SK-N-DZ (cell line): Measurements from ENCODE around the gene HDHD3.
A peak's percentile ranks its signal among the peaks of the same experiment; 100 is the strongest.
"Not testable (repeated sequence)": the region's sequence is repeated elsewhere in the genome, so short reads cannot be mapped to it uniquely, and the experiment has no call there.

ENCODE experiments used
- DNase-seq: peaks from one replicate; pipeline ENCODE4 v3.0.0-alpha.2; 2015; ENCODE audit warnings: low spot score

The HDHD3 gene

GRCh38 chr9:113365652-113366051 lies 11.1 kb downstream of the HDHD3 start:
- not testable (repeated sequence) for DNase-seq

GRCh38 chr9:113364951-113365350 lies 11.8 kb downstream of the HDHD3 start:
- no peak for DNase-seq

- DNase-seq, result no peak
Measured at GRCh38 chr9:113363336-113363735, 13.4 kb downstream of the HDHD3 start.

- no peak for DNase-seq
Measured at GRCh38 chr9:113361304-113362018, 15.3 kb downstream of the HDHD3 start.

GRCh38 chr9:113360242-113360842 lies 16.4 kb downstream of the HDHD3 start:
- no peak for DNase-seq

- no peak for DNase-seq
Measured at GRCh38 chr9:113359385-113359784, 17.4 kb downstream of the HDHD3 start.

DNA sequence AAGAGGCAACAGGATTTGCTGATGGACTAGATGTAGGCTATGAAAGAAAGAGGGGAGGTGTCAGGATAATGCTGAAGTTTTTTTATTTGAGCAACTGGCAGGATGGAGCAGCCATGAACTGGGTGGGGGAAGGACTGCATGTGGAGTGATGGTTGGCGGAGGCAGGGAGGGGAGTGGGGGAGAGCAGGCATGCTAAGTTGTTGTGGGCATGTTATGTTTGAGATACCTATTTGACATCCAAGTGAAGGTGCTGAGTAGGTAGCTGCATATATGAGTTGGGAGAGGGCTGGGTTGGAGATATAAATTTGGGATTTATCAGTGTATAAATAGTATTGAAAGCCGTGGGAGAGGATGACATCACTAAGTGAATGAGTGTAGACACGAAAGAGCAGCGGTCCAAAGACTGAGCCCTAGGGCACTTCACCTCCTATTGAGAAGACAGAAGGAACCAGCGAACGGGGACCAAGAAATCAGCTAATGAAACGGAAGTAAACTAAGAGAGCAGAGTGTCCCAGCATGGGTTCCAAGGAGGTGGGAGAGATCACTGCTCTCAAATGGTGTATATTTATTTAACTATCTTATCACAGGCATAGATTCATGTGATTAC lies 20.0 kb downstream of the HDHD3 start:
- no peak for DNase-seq

- no peak for DNase-seq
Measured at GRCh38 chr9:113355040-113355596, 21.7 kb downstream of the HDHD3 start.

DNA sequence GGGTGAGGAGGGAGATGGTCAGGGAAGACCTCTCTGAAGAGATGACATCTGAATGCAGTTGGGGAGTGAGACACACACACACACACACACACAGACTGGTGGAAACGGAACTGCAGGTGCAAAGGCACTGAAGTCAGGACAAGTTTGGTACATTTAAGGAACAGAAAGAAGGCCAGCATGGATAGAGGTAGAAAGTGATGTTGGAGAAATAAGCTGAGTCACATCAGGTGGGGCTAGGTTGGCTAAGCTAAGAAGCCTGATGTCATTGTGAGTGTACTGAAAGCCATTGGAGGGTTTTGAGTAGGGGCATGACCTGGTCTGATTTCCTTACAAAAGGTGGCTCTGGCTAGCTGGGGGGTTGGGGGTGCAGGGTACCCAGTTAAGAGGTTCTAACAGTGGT lies 24.4 kb downstream of the HDHD3 start:
- no peak for DNase-seq

GRCh38 chr9:113352006-113352405 lies 24.8 kb downstream of the HDHD3 start:
- no peak for DNase-seq

DNA sequence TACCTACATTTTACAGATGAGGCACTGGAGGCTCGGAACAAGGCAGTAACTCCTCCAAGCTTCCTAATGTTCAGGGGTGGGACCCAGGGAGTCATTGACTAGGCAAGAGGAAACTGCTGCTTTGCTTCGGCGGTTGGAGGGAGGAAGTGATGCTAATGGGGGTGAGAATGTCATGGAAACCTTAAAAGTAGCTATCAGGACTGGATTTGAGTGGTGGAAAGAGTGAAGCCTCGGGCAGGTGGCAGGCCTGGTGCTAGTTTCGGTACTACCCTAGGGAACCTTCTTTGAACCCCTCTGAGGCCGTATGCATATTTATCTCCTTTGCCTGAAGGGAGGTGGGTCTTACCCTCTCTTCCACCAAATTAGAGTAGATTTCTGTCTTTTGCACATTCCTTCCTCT lies 25.8 kb downstream of the HDHD3 start:
- no peak for DNase-seq

GRCh38 chr9:113350107-113350661 lies 26.6 kb downstream of the HDHD3 start:
- no peak for DNase-seq

GRCh38 chr9:113349445-113350094 lies 27.2 kb downstream of the HDHD3 start, which contains the start of gene BSPRY:
Gene BSPRY (plus strand): TSS chr9:113349541. CDS start chr9:113349580, 39 bp downstream.
- no peak for DNase-seq

DNA sequence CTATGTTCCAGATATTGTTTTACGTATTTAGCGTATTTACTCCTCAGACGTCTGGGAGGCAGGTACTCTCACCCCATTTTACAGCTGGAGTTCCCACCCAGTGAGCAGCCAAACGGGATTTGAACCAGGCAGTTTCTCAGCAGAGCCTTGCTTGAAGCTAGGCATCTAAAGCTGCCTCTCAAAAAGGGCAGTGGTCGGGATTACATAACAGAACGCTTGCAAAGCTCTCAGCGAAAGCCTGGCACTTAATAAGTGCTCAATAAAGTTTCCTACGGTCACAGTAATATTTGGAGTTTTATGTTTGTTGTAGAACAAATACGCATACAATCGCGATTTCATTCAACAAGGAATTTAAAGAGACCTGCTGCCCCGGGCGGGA lies 27.7 kb downstream of the HDHD3 start:
- no peak for DNase-seq

GRCh38 chr9:113348437-113348836 lies 28.3 kb downstream of the HDHD3 start:
- no peak for DNase-seq

GRCh38 chr9:113345671-113346070 lies 31.1 kb downstream of the HDHD3 start:
- DNase-seq, result no peak

- no peak for DNase-seq
Measured at GRCh38 chr9:113345190-113345589, 31.6 kb downstream of the HDHD3 start.

- DNase-seq, result peak; percentile 56
Measured at GRCh38 chr9:113343732-113344231, 33.0 kb downstream of the HDHD3 start.

GRCh38 chr9:113341712-113342410 lies 34.9 kb downstream of the HDHD3 start:
- no peak for DNase-seq

DNA sequence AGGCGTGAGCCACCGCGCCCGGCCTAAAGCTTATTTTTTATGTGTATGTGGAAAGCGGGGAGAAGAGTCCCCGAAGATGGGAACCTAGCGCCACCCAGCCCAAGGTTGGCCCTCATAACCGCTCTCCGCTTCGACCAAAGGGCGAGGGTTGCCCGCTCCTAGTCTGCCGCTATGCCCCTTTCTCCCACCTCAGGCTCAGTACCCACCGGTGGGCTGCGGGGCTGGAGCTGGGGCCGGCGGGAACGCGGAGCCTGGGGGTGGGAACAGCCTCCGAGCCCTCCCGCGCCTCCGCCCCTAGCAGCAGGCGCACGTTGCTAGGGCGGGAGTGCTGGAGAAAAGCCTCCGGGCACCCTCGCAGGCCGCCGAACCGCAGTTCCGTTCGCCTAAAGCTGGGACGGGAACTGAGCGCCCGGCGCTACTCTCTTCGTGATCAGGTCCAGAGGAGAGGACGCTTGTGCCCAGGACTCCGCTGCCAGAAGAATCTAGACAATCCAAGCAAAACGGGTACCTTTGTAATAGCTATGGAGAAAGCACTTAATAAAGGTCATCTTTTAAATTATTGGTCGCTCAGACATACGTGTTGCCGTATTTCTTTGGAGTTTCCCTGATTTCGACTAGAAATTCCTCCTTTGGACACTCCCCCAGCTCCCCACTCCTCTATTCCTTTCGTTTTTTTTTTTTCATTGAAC lies 36.6 kb downstream of the HDHD3 start, which contains the start of gene WDR31:
TSS of gene WDR31 (minus strand) at position 265 of the 689 bp plus-strand sequence. CDS start 8,253 bp downstream, outside the sequence.
- peak; percentile 88 for DNase-seq
